ENCODE results near the gene TSPEAR.
A peak's percentile ranks its signal among the peaks of the same experiment; 100 is the strongest.
"Not testable (repeated sequence)": the region's sequence is repeated elsewhere in the genome, so short reads cannot be mapped to it uniquely, and the experiment has no call there.

The TSPEAR gene

DNA sequence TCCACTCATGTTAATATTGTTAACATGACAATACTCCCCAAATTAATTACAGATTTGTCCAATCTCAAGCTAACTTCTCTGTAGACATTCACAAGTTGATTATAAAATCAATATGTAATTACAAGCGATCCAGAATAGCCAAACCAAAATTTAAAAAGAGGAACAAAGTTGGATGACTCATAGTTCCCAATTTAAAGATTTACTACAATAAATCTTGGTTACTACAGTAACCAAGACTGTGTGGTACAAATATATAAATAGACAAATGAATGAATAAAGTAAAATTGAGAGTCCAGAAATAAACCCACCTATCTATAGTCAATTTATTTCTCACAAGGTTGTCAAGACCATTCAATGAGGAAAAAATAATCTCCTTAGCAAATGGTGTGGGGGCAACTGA is 145.0 kb downstream of the TSPEAR start:
- no peak for DNase-seq

DNA sequence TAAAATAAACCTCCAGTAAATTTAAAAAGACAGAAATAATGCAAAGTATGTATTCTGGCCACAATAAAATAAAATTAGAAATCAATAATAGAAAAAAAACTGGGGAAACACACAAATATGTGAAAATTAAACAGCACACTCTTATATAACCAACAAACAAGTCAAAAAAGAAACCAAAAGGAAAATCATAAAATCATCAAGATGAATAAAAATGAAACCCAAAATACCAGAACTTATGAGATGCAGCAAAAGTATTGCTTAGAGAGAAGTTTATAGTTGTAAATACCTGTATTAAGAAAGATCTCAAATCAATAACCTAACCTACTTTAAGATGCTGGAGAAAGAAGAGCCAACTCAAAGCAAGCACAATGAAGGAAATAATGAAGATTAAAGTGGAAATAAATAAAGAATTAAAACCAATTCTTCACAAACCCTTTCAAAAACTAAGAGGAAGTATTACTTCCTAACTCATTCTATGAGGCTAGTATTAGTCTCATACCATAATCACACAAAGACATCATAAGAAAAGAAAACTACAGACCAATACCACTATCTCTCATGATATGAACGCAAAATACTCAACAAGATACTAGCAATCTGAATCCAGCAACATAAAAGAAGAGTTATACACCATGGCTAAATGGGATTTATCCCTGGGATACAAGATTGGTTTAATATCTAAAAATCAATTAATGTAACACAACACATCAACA is 146.3 kb downstream of the TSPEAR start:
- no peak for DNase-seq

DNA sequence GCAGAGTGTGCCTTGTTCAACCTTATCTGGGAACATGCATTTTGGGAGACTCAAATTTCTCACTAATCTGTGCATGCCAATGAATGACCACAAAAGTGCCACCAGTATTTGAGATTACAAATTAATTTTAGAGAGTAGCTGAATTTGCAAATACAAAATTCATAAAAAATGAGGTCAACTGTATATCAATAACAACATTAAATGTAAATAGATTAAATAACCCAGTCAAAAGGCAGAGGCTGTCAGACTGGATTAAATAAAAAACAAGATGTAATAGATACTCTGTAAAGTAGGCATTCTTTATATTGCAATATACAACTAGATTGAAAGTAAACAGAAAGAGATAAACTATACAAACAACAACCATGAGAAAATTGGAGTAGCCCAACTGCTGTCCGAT is 147.3 kb downstream of the TSPEAR start:
- DNase-seq = no peak

DNA sequence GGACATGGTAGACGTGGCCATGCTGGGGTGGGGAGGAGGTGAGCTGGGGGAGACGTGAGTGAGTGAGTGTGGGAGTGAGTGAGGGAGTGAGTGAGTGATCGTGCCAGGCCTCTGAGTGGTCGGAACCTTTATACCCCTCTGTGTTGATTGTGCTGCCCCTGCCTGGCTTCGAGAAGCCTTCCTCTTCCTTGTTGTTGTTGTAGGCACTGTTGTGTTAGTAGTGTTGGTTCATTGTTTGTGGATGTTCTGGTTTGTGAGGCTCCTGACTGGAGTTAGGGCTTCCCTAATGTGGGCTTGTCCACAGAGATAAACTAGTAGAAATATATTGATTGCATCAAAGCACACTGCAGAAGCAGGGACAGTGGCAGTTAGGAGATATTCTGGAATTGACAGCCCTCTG is 152.7 kb downstream of the TSPEAR start, which contains the start of gene KRTAP10-3:
Gene KRTAP10-3 (minus strand): TSS at position 101 of the 400 bp plus-strand sequence. CDS start 80 bp downstream, at position 21.
- no peak for DNase-seq

DNA sequence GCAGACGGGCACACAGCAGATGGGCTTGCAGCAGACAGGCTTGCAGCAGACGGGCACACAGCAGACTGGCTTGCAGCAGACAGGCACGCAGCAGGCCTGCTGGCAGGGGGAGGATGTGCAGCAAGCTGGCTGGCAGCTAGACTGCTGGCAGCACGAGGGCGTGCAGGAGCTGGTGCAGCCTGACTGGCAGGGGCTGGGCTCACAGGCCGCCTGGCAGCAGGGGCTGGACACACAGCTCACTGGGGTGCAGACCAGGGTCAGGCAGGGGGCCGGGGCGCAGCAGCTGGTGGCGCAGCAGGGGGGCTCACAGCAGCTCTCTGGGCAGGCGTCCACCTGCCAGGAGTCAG is 153.1 kb downstream of the TSPEAR start:
- DNase-seq = not testable (repeated sequence)

DNA sequence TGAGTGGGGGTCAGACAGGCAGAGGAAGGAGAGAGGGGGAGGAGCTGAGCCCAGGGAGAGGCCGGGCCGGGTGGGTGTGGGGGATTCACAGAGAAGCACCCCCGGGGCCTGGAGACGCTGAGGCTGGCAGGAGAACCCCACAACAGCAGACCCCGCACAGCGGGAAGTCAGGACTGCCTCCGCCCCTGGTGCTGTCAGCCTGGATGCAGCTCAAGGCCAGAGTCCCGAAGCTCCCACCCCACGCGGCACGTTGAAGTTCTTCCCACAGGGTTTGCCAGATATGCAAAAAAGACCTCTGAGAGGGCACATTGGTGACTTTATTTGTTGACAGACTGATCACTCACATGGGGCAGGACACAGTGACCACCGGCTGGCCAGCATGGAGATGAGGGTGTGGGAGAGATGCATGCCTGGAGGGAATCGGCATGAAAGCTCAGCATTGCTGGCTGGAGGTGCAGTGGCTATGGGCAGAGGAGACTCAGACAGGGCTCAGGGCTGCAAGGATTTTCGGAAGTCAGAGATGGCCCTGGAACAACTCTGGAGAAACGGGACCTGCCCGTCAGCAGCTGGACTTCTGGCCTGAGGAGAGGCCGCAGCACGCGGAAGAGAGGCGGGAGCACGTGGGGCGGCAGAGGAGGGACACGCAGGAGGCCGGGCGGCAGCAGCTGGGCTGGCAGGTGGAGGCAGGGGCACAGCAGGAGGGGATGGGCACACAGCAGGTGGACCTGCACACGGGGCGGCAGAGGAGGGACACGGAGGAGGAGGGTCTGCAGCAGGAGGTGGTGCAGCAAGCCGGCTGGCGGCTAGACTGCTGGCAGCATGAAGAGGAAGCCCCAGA is 153.7 kb downstream of the TSPEAR start:
- DNase-seq = no peak

DNA sequence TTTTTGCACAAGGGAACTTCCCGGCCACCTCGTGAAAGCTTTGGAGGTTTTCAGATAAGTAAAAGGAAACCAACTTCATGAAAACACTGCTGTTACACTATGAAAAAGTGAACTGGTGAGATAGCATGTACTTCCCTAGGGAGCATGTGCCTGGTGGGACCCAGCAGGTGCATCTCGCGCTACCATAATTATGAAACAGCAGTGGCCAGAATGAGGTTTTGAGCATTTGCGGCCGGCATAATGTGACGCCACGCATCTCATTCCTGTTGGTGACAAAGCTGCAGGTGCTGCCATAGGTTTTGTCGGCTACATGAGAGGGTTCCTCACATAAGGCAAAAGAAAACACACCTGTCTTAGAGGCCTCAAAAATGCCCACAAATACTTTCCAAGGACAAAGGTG is 154.5 kb downstream of the TSPEAR start:
- DNase-seq = no peak

DNA sequence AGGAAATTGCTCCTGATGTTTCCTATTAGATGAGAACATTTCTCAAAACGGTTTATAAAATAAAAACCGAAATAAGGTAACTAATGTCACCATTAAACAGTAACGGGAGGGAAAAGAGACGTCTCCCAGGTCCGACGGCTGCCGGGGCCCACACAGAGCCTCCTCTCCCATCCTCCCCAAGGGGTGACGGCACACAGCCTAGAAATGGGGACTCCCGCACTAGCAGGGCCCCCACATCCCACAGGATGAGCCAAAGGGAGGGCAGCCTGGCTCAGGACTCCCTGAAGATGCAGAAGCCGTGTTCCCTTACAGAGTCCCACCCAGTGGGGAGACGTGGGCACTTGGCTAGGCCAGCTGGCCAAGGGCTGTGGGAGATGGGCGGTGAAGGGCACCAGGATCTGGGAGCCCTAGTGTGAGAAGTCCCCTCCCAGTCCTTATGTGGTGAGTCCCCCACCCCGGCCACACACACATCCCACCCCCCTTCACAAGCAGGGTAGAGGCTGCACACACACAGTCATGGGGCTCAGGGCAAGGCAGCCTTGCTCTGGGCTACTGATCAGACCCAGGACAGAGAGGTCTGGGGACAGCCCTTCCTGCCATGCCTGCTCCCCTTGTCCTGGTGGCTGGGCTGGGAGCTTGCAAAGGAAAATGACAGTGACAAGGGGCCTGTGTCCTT is 156.0 kb downstream of the TSPEAR start:
- no peak for DNase-seq

DNA sequence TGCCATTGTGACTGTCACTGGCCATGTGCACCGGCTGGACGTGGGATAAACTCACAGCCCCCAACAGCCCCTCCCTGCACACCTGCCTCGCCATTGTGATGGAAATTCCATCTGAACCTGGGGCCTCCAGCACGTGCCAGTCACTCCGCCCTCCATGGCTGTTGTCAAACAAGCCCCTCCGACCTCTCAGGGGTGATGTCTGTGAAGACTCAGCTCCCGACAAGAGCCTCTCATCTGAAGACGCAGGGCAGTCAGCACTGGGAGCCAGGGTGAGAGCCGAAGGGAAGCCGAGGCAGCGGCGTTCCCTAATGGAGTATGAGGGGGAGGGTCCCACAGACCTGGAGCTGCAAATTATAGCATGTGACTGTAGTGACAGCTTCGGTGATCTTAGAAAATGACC is 158.7 kb downstream of the TSPEAR start:
- DNase-seq = no peak

DNA sequence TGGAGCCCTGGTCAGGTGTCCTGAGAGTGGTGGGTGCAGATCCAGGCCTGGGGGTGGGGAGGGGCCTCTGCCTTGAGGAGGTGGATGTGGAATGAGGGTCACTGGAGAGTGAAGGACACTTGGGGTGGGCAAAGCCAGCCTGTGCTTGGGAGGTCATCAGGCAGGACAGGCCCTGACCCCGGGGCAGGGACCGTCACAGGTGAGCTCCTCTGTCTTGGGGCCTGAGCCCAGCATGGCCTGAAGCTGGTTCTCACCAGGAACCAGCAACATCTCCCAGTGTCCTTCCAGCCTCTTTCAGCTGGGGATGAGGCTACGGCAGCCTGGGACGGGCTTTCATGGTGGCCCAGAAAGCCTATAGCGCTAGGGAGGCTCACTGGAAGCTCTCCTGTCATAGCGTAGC is 159.2 kb downstream of the TSPEAR start:
- DNase-seq = no peak

DNA sequence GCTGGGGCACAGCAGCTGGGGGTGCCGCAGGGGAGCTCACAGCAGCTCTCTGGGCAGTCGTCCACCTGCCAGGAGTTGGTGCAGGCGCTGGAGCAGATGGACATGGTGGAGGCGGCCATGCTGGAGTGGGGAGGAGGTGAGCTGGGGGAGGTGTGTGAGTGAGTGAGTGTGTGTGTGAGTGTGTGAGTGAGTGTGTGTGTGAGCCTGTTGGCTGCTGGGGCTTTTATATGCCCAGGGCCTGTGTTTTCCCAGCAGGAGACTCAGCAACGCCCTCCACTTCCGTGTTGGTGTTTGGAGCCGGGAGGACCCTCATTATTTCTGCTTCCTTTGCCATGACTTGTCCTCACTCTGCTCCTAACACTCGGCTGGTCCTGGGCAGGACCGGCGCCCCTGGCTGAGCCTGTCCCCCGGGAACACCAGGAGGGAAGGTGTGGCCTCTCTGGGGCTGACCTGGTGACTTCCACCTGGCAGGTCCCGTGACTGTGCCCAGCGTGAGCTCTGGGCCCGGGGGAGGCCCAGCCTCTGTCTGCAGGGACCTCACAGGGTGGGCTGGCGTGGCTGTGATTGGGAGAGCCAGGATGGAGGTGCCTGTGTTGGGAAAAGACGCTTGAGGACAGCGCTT is 159.9 kb downstream of the TSPEAR start, which contains the start of gene KRTAP10-2:
Gene KRTAP10-2 (minus strand): TSS at position 166 of the 622 bp plus-strand sequence. CDS start 47 bp downstream, at position 119.
- no peak for DNase-seq

DNA sequence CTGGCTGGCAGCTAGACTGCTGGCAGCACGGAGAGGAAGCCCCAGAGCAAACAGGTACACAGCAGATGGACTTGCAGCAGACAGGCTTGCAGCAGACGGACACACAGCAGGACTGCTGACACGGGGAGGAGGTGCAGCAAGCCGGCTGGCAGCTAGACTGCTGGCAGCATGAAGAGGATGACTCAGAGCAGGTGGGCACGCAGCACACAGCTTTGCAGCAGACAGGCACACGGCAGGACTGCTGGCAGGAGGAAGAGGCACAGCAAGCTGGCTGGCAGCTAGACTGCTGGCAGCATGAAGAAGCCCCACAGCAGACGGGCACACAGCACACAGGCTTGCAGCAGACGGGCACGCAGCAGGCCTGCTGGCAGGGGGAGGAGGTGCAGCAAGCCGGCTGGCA is 160.6 kb downstream of the TSPEAR start:
- DNase-seq = no peak

DNA sequence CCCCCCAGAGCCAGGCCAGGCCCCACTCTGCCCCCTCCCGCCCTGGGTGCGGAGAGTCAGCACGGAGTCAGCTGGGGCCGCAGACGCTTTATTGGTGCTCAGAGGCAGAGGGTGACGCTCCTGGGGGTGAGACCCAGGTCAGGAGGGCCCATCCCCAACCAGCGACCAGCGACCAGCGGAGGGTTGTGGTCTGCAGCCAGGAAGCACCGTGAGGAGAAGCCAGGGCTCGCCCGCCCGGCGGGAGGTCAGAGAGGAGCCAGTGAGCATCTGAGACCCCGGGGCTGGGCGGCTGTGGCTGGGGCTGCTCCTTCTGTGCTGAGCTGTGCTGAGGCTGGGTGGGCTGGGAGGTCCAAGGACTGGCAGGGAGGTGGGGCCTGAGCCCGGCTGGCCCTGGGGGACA is 161.1 kb downstream of the TSPEAR start:
- DNase-seq = not testable (repeated sequence)

DNA sequence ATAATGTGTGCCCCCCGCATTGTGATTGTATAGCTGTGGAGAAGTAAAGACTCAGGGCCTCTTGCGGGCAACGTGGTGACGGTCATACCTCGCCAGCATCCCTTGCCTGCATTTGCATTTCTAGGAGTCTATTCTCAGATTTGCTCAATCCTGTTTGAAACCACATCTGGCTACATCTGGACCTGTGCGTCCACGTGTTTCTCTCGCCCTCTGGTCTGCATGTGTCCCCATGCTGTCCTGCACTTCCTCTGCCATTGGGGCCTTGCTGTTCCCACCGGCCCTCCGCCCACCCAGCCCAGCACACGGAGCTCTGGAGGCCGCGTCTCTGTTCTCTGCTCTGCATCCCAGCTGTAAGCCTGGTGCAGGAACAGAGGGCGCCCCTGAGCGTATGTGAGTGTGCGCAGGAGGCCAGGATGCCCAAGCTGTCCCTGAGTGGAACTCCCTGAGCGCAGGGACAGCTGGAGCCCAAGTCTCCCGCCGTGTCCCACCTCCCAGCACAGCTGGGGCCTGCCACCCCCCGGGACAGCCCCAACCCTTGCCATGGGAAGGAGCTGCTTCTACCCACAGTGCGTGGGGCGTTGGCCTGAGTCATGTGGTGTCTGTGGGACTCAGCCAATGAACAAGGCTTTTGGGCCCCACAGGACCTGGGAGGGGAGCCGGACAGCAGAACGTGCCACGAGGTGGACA is 161.7 kb downstream of the TSPEAR start:
- DNase-seq = no peak

DNA sequence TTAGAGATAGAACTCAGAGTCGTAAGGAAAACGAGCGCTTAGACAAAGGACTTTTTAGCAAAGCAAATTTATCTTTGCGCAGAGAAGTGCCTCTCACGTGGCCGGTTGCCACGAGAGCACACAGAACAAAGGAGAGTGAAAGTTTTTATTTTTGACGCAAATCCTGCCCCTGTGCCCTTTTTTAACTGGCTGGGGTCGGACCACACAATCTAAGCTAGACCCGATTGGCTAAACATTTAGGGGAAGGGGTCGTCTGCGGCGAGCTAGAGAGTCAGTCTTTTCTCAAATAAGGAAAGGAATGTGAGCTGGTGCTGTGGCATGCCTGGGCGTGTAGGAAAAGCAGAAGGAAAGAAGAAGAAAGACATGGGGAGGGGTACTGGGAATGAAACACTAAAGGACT is 162.4 kb downstream of the TSPEAR start:
- no peak for DNase-seq

DNA sequence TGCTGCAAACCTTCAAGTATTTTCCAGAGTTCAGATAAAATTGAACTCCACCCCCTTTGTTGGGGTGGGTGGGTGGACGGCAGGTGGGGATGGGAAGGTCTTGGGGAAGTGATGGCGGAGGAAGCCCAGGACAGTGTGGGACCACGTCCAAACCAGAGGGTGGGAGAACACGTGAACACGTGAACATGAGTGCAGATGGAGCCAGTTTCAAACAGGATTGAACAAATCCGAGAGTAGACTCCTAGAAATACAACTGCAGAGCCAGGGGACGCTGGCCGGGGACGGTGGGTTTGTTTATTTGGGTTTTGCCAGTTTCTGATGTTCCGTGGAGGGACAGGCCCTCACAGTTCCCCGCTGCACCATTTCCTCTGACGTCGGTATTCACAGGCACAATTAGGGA is 163.0 kb downstream of the TSPEAR start:
- DNase-seq = no peak

DNA sequence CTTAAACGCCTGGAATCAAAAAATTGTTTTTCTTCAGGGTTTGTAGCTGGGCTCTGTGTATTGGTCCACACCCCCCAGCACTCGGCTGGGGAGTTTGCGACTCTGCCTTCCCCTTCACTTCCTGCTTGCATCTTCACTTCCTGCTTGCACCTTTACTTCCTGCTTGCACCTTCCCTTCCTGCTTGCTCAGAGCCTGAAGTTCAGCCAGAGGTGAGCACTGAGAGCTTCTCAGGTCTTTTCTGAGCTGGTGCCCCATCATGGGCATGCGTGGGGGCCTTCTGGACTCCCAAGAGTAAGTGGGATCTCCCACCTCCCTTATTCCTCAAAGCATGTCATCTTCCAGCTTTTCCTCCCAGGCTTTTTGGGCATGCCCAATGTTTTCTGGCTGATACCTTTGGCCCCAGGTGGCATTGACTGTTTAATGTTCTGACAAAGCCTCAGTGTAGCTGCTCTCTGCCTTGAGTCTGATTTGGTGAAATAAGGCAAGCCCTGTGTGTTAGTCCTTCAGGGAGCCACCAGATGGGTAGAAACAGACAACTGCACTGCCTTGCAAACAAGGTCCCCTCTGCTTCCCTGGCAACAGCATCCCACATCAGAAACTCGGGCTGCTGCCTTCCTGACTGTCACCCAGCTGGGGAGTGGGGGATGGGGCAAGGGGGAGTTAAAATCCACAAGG is 163.6 kb downstream of the TSPEAR start:
- peak in 4 of 6 experiments; percentile 20 to 66 (median 60) for DNase-seq

DNA sequence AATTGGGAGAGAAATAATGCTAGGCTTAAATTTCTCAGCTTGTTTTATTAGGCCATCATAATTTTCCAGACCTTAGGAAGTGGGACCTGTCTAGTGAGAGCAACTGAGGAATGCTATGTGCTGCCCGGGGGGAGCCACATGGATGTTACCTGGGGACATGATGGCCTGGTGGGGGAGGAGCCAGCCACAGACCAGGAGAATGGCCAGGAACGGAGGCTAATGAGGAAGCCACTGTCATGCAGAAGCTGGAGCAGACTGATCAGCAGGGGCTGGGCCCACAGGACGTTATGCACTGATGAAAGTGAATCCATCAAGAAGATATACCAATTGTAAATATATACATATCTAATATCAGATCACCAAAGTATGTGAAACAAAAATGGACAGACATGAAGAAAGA is 166.8 kb downstream of the TSPEAR start:
- no peak for DNase-seq

DNA sequence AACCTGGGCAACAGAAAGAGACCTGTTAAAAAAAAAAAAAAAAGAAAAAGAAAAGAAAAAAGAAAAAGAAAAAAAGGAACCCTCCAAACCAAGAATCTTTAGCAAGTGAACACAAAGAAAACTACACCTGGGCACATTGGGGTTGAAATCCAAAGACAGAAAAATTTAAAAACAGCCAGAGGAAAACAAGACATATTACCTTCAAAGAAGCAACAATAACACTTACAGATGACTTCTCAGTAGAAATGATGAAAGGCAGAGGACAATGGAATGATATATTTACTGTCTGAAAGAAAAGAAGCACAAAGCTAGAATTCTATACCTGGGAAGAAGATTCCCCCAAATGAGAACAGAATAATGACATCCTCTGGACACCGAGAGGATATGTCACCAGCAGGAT is 168.7 kb downstream of the TSPEAR start:
- no peak for DNase-seq

DNA sequence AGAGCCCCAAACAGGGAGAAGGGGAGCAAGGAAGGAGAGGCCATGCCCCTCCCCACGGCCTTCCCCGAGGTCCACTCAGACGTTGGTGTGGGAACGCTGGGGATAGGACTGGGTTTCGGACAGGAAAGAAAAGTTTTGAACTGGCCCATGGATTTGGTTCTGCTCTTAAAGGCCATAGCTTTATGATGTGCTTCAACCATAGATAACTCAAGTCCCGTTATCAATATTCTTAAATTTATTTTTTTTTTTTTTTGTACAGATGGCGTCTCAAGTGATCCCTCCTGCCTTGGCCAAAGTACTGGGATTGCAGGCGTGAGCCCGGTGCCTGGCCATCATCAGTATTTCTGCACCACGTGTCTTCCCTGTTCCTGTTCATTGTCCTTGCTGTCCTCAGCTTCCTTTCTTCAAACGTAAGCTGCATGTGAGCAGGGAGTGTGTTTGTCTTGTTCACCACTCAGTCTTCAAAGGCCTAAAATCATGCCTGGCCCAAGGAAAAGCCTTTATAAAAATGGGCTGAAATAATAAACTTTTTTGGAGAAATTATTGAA is 170.6 kb downstream of the TSPEAR start:
- no peak for DNase-seq

DNA sequence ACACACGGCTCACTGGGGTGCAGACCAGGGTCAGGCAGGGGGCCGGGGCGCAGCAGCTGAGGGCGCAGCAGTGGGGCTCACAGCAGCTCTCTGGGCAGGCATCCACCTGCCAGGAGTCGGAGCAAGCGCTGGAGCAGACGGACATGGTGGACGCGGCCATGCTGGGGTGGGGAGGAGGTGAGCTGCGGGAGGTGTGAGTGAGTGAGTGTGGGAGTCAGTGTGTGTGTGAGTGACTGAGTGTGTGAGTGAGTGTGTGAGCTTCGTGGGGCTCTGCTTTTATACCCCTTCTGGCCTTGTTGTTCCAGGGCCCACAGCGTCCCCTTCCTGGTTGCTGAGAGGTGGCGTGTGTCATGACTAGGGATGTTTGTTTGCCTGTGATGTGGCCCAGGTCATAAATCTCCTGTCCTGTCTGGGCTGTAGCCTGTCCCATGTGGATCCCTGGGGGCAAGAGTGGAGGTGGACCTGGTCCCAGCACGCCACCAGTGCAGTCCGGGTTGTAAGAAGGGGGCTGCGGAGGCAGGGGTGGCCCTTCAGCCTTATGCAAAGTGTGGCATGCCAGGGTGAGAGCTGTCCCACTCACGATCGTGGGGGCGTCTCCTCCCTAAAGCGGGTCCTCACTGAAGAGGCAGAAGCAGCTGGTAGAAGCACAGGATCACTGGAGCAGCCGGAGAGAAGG is 171.2 kb downstream of the TSPEAR start, which contains the start of gene KRTAP10-1:
Gene KRTAP10-1 (minus strand): TSS at position 205 of the 676 bp plus-strand sequence. CDS start 45 bp downstream, at position 160.
- DNase-seq = no peak
